Measurements from ENCODE around the gene HJURP. TPM values are rescaled to one million over a fixed set of nuclear protein-coding genes. Genes with fewer than 3 reads are reported as not detected.

HJURP gene
- total RNA-seq, 1 experiment from 2014 or later: 73.2 TPM

- H3K27me3 ChIP-seq (replicated peaks): no peaks in the 10 kb centered on the region
- no peak overlapping the region for H3K27ac ChIP-seq
- H3K36me3 ChIP-seq: peaks cover 100% of the 10 kb centered on the region
- H3K9me3 ChIP-seq (replicated peaks): no peaks in the 10 kb centered on the region
- no peak overlapping the region for H3K4me3 ChIP-seq
- H3K4me1 ChIP-seq (replicated peaks): no peaks in the 10 kb centered on the region
- no peak for DNase-seq (ENCODE audit: low read depth in 1 of 2, low spot score in 2 of 2)
These were observed 9.5 kb downstream of the HJURP start for GRCh38 chr2:233844836-233845235.

- Histone ChIP-seq H3K4me3 (no peak overlapping the region), H3K27ac (no peak overlapping the region), H3K36me3 (peaks cover 100% of the 10 kb centered on the region), H3K27me3 (replicated peaks) (no peaks in the 10 kb centered on the region), H3K9me3 (replicated peaks) (no peaks in the 10 kb centered on the region), H3K4me1 (replicated peaks) (peaks cover 1% of the 10 kb centered on the region; the same call in 1 of the 2 replicates)
- DNase-seq (ENCODE audit: low read depth in 1 of 2, low spot score in 2 of 2): no peak
These were observed 10.1 kb downstream of the HJURP start for GRCh38 chr2:233844064-233844807.

- no peaks in the 10 kb centered on the region for H3K27me3 ChIP-seq (replicated peaks)
- H3K27ac ChIP-seq: no peak overlapping the region
- peaks cover 100% of the 10 kb centered on the region for H3K36me3 ChIP-seq
- H3K4me3 ChIP-seq: no peak overlapping the region
- DNase-seq (ENCODE audit: low read depth in 1 of 2, low spot score in 2 of 2): no peak
- H3K4me1 ChIP-seq (replicated peaks): peaks cover 16% of the 10 kb centered on the region
- no peaks in the 10 kb centered on the region for H3K9me3 ChIP-seq (replicated peaks)
These were observed 13.2 kb downstream of the HJURP start for GRCh38 chr2:233841183-233841582.

- DNase-seq (ENCODE audit: low read depth in 1 of 2, low spot score in 2 of 2): no peak
- peaks cover 100% of the 10 kb centered on the region for H3K36me3 ChIP-seq
- peaks cover 16% of the 10 kb centered on the region for H3K4me1 ChIP-seq (replicated peaks)
- no peaks in the 10 kb centered on the region for H3K9me3 ChIP-seq (replicated peaks)
- no peak overlapping the region for H3K4me3 ChIP-seq
- H3K27me3 ChIP-seq (replicated peaks): no peaks in the 10 kb centered on the region
- H3K27ac ChIP-seq: no peak overlapping the region
These were observed 13.8 kb downstream of the HJURP start for GRCh38 chr2:233840520-233840919.

- no peak overlapping the region for H3K27ac ChIP-seq
- no peaks in the 10 kb centered on the region for H3K9me3 ChIP-seq (replicated peaks)
- no peak for DNase-seq (ENCODE audit: low read depth in 1 of 2, low spot score in 2 of 2)
- no peak overlapping the region for H3K4me3 ChIP-seq
- no peaks in the 10 kb centered on the region for H3K27me3 ChIP-seq (replicated peaks)
- H3K4me1 ChIP-seq (replicated peaks): peaks cover 18% of the 10 kb centered on the region
- peaks cover 100% of the 10 kb centered on the region for H3K36me3 ChIP-seq
These were observed 14.9 kb downstream of the HJURP start for GRCh38 chr2:233839447-233839820.

GRCh38 chr2:233838726-233839446, 15.4 kb downstream of the HJURP start:
- no peak for DNase-seq (ENCODE audit: low read depth in 1 of 2, low spot score in 2 of 2)
- no peaks in the 10 kb centered on the region for H3K9me3 ChIP-seq (replicated peaks)
- H3K4me1 ChIP-seq (replicated peaks): peaks cover 23% of the 10 kb centered on the region
- H3K27ac ChIP-seq: no peak overlapping the region
- no peak overlapping the region for H3K4me3 ChIP-seq
- peaks cover 100% of the 10 kb centered on the region for H3K36me3 ChIP-seq
- no peaks in the 10 kb centered on the region for H3K27me3 ChIP-seq (replicated peaks)

- Histone ChIP-seq H3K27me3 (replicated peaks) (no peaks in the 10 kb centered on the region), H3K27ac (no peak overlapping the region), H3K4me3 (no peak overlapping the region), H3K9me3 (replicated peaks) (no peaks in the 10 kb centered on the region), H3K36me3 (peaks cover 96% of the 10 kb centered on the region), H3K4me1 (replicated peaks) (peaks cover 28% of the 10 kb centered on the region)
- peak in 1 of 2 experiments; percentile 33 for DNase-seq (ENCODE audit: low read depth in 1 of 2, low spot score in 2 of 2)
These were observed 16.1 kb downstream of the HJURP start for GRCh38 chr2:233838251-233838650.

- H3K9me3 ChIP-seq (replicated peaks): no peaks in the 10 kb centered on the region
- peaks cover 91% of the 10 kb centered on the region for H3K36me3 ChIP-seq
- no peak overlapping the region for H3K27ac ChIP-seq
These were observed 16.6 kb downstream of the HJURP start for GRCh38 chr2:233837694-233838229.

GRCh38 chr2:233836359-233836758, 18.0 kb downstream of the HJURP start:
- no peak overlapping the region for H3K27ac ChIP-seq
- H3K4me3 ChIP-seq: no peak overlapping the region
- H3K9me3 ChIP-seq (replicated peaks): no peaks in the 10 kb centered on the region
- H3K27me3 ChIP-seq (replicated peaks): no peaks in the 10 kb centered on the region
- H3K36me3 ChIP-seq: peaks cover 77% of the 10 kb centered on the region
- H3K4me1 ChIP-seq (replicated peaks): peaks cover 35% of the 10 kb centered on the region
- no peak for DNase-seq (ENCODE audit: low read depth in 1 of 2, low spot score in 2 of 2)

More at GRCh38 chr2:233837694-233838229, 16.6 kb downstream of the HJURP start:
- peaks cover 33% of the 10 kb centered on the region for H3K4me1 ChIP-seq (replicated peaks)
- H3K27me3 ChIP-seq (replicated peaks): no peaks in the 10 kb centered on the region
- DNase-seq (ENCODE audit: low read depth in 1 of 2, low spot score in 2 of 2): no peak
- no peak overlapping the region for H3K4me3 ChIP-seq

GRCh38 chr2:233835230-233836186, 18.8 kb downstream of the HJURP start:
- DNase-seq (ENCODE audit: low read depth in 1 of 2, low spot score in 2 of 2): no peak
- Histone ChIP-seq H3K27ac (no peak overlapping the region), H3K4me3 (no peak overlapping the region), H3K9me3 (replicated peaks) (no peaks in the 10 kb centered on the region), H3K27me3 (replicated peaks) (no peaks in the 10 kb centered on the region), H3K36me3 (peaks cover 69% of the 10 kb centered on the region), H3K4me1 (replicated peaks) (peaks cover 35% of the 10 kb centered on the region)

GRCh38 chr2:233833345-233833744, 21.0 kb downstream of the HJURP start:
- H3K4me3 ChIP-seq: no peak overlapping the region
- H3K36me3 ChIP-seq: peaks cover 47% of the 10 kb centered on the region
- no peaks in the 10 kb centered on the region for H3K9me3 ChIP-seq (replicated peaks)
- no peak for DNase-seq (ENCODE audit: low read depth in 1 of 2, low spot score in 2 of 2)
- H3K27ac ChIP-seq: no peak overlapping the region
- H3K27me3 ChIP-seq (replicated peaks): no peaks in the 10 kb centered on the region
- peaks cover 24% of the 10 kb centered on the region for H3K4me1 ChIP-seq (replicated peaks)

- no peak overlapping the region for H3K4me3 ChIP-seq
- H3K36me3 ChIP-seq: peaks cover 43% of the 10 kb centered on the region
- peak; percentile 49 to 61 for DNase-seq (ENCODE audit: low read depth in 1 of 2, low spot score in 2 of 2)
- H3K27me3 ChIP-seq (replicated peaks): no peaks in the 10 kb centered on the region
- peaks cover 22% of the 10 kb centered on the region for H3K4me1 ChIP-seq (replicated peaks)
- H3K27ac ChIP-seq: no peak overlapping the region
- H3K9me3 ChIP-seq (replicated peaks): no peaks in the 10 kb centered on the region
These were observed 21.4 kb downstream of the HJURP start for GRCh38 chr2:233832869-233833311.

- H3K36me3 ChIP-seq: peaks cover 38% of the 10 kb centered on the region
- DNase-seq (ENCODE audit: low read depth in 1 of 2, low spot score in 2 of 2): no peak
- H3K27me3 ChIP-seq (replicated peaks): no peaks in the 10 kb centered on the region
- no peaks in the 10 kb centered on the region for H3K9me3 ChIP-seq (replicated peaks)
- H3K27ac ChIP-seq: no peak overlapping the region
- no peak overlapping the region for H3K4me3 ChIP-seq
- peaks cover 22% of the 10 kb centered on the region for H3K4me1 ChIP-seq (replicated peaks)
These were observed 21.9 kb downstream of the HJURP start for GRCh38 chr2:233832414-233832813.
